Activated CD4-positive, CD25-positive, alpha-beta regulatory T cell treated with anti-CD3 and anti-CD28 coated beads, Interleukin-2, amount 50 U/mL, for 72 hours (primary cell): ENCODE results near the gene P2RY12.

Experiments used
- DNase-seq: peaks from one replicate; pipeline ENCODE4 v3.0.0; 2021

Gene P2RY12

DNA sequence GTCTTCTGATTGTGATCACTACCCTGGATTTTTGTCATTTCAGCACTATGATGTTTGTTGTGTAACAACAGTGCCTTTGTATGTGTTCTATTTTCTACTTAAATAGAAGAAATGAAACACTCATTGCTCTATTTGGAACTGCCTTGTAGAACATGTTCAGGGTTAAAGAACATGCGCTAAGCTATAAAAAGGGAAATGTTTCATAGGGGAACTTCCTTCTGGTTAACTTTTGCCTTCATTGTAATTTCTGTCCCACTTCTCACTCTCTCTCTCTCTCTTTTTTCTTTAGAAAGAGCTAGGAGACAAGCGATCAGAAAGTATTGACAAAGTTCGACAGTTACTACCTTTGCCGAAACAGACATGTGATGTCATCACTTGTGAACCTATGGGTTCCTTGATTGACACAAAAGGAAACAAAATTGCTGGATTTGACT lies at the start of gene P2RY12:
P2RY12 (minus strand) TSS at position 13 of the 434 bp plus-strand sequence. CDS start 45,908 bp downstream, outside the sequence.
- DNase-seq, result no peak

DNA sequence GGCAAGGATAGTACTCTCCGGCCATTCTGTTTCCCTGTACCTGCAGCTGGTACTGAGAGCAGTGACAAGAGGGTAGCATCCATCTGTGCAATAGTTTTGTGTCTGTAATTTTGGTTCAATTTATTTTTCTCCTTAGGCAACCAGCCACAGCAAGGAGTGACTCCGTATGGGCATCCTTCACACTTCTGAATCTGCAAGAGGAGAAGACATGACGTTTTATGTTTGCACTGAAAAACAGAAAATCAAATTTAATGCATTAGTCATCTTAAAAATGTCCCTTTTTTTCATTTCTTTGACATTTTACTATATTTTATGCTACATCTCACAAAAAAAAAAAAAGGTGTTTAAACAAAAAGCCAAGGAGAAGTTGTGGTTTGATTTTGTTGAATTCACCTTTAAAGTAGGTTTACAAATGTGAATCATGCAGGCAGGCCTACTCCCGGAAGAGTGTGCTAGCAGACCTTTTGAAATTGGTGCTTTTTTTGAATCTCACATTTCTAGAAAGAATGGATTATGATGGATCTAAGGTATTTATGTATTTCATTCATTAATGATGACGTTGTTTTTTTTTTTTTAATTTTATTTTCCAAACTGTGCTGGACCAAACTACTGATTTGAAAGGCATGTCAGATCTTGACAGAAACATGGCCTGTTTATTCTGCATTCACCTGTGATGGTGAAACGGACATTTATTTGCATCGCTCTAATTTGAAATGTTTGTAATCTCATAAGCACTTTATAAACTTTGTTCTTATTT lies 48.2 kb upstream of the P2RY12 start:
- no peak for DNase-seq

DNA sequence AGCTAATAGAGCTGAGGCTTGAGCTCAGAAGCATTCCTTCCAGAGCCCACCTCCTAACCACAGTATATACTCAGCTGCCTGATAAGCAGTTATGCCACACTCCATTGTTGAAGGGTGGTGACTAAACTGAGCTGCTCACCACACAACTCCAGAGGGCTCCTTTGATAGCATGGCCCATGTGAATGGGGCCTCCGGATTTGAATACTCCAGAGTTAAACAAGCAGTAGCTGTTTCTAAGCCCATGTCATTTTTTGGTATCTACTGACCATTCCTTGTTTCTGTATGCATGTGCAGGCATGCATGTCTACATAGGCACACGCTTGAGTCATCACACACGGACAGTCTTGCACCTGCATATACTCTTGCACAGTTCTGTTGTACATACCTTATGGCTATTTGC lies 47.4 kb upstream of the P2RY12 start:
- no peak for DNase-seq

DNA sequence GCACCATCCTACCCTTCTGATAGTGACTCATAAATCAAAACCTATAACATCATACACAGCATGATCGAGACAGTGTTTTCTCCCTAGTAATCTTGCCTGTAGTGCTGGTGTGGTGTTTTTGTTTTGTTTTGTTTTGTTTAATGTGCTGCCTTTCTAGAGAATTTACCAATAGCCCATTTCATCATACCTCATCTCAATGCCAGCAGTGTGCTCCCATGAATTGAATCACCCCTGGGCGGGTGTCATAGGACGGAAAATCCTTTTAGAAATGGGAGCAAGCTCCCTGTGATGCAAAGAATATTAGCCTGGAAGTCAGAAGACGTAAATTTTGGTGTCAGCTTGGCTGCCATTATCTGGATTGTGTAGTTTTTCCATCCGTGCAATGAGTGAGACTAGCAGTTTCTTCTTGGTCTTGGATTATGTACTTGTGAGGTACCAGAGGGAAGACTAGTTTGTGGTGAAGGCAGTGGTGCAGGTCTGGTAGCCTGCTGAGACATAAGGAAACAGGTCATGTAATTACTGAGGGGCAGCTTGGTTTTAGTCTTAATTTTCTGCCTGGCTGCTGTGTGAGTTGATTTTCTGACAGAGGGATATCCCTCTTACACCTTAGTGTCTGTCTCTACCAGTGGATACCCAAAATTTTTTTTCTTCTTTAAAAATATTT lies 46.4 kb upstream of the P2RY12 start:
- DNase-seq, result no peak

DNA sequence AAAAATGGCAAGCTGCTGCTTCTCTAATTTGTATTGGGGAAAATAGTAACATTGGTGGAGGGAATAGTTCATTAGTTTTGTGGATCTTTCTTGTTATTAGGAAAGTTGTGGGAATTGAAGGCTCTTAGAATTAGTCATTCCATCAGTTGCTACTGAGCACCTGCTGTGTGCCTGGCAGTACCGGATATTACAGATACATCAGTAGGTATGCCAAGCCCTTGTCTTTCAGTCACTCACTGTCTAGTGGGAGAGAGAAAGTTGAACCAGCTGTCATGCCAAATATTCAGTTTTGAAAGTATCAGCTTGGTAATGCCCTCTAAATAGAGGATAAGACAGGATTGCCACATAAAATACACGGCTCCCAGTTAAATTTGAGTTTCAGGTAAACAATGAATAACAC lies 43.8 kb upstream of the P2RY12 start:
- DNase-seq, result no peak

DNA sequence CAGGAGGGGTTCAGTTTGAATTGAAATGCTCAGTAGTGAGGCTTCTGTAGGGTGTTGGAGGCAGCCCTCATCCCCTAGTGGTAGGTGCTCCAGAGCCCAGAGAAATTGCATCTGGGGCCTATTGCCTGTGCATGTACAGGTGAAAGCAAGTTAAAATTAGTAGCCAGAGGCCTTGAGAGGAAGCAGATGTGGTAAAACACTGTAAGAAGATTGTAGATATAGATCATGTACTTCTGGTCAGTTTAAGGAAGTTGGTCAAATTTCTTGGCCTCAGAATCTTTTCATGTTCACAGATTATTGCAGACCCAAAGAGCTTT lies 41.7 kb upstream of the P2RY12 start:
- DNase-seq, result no peak

DNA sequence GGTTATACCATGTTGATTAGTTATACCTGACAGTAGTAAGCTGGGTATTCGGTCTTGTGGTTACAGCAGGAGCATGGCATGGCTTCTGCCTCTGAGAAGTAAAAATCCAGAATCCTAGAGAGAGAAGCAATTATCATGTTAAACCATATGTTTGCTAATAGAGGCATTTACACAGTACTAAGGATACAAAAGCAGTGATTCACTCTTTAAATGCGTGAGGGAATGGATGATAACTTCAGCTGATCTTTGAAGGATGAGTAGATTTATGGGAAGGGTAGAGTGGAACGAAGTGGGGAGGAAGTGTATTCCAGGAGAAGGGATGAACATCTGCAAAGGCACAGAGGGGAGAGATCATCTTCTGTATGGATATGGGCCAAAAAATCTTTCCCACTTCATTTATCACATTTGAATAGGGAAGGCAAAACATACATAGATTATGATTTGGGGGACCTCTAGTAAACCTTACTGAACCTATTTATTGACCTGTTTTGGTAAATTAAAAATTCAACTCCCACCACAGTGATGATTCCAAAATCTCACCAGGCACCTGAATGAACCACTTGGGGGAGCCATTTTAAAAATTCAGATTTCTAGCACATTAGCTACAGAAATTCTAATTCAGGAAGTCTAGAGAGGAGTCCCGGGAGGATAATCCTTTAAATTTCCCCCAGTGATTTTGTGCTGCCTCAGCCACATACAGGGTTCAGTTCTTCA lies 41.2 kb upstream of the P2RY12 start:
- no peak for DNase-seq

DNA sequence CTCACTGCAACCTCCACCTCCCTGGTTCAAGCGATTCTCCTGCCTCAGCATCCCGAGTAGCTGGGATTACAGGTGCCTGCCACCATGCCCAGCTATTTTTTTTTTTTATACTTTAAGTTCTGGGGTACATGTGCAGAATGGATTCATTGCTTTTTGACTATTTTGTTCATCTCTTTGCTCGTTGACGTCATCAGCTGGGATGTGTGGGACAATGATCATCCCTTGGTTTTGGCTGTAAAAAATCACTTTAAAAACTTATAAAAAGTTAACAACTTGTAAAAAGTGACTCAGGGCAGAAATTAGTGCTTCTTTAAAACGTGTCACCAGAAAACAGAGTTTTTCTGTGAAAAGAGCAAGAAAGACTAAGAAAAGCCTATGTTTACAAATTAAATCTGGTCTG lies 38.5 kb upstream of the P2RY12 start:
- no peak for DNase-seq

DNA sequence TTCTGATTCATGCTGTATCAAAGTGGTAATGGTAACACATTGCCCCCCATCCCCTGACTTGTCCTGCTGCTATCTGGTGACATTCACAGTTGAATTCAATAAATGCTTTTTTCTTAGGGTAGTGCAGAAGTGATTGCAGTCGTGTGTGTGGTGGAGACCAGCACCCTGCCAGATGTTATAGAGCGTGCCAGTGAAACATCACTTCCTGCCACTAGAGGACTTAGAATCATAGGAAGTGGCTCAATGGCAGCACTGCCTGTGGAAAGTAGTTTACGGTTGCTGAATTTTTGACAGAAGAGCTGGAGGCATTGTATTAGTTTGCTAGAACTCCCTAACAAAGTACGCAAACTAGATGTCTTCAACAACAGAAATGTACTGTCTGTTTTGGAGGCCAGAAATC lies 37.4 kb upstream of the P2RY12 start:
- no peak for DNase-seq

DNA sequence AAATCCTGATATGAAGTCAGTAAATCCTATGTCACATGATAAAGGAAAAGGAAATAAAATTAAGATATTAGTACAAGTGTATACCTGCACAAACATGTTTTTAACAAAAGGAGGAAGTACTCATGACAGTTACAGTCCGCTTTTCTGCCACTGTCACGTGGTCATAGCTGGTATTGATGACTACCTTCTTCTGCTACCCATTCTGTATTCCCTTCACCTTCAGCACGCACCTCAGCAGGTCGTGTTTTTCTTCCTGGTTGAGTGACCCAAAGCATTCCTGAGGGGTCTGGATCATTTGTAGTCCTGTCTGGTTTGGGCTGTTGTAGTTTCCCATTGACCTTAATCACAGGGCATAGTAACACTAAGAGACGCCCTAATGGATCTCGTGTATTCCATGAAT lies 35.3 kb upstream of the P2RY12 start:
- no peak for DNase-seq

DNA sequence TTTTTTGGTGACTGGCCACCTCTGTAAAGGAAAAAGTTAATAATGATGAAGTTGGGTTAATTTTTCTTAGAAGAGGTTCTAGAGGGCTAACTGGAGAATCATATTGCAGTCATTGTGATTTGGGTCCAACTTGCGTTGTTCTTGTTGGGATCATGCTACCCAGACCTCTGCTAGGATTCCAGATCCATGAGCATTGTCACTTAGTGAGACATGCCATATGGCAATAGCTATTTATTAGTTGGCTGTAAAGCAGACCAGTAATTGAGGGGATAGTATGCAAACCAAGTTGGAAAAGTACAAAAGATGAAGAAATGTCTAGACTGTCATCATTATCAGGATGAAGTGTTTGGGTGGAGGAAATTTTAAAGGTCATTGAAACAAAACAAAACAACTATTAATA lies 30.7 kb upstream of the P2RY12 start:
- DNase-seq, result no peak

DNA sequence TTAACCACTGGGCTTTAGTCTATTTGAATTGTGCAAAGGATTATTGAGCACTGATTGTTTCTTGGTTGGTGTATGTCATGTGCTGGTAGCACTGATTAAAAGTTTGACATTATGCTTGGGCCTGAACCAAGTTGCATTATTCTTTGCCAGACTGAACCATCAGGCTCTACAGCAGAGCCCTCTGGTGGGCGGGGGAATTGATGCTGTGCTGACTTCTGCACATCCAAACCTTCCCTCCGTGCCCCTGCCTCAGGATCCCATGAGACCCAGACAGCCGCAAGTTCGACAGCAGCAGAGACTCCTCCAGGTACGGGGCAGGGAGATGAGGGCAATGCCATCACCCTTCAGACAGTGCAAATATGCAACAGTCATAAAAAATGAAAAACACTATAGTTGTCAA lies 28.4 kb upstream of the P2RY12 start:
- no peak for DNase-seq

DNA sequence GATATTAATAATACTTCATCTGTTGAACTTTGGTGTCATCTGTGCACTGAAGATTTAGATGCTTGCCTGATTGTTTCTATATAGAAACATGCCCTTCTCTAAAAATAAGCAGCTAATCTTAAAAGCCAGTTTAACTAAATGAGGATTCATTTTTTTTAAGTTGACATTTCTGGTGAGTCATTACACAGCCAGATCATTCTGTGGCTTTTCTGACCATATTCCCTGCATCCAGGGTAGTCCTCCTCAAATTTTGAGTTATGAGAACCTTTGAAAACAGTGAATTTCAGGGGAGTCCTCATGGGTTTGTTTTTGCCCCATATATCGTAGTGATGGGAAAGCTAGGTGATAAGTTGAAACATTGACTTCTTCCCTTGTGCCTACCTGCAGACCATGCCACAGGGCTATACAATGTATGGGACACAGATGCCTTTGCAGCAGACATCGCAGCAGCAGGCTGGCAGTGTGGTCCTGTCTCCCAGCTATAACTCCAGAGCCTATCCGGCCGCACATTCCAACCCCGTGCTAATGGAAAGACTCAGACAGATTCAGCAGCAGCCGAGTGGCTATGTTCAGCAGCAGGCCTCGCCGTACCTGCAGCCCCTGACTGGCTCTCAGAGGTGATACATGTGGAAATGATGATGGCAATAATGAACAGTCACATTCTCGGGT lies 26.5 kb upstream of the P2RY12 start:
- DNase-seq, result no peak

DNA sequence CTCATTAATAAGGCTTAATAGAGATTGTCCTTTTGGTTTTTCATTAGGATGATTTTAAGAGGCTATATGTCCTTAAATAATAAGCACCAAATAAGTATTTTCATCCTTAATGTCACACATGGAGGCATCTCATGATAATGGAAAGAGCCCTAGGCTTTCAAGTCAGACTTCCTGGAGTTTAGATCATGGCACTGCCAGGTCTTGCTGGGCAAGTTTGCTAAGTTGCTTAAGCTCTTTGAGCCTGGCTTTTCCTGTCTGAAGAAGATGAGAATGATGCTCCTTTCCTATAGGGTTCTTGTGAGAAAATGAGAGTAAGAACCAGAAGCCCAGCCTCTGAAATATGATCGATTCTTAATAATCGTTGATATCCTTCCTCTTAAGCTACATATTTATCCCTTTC lies 23.4 kb upstream of the P2RY12 start:
- no peak for DNase-seq

DNA sequence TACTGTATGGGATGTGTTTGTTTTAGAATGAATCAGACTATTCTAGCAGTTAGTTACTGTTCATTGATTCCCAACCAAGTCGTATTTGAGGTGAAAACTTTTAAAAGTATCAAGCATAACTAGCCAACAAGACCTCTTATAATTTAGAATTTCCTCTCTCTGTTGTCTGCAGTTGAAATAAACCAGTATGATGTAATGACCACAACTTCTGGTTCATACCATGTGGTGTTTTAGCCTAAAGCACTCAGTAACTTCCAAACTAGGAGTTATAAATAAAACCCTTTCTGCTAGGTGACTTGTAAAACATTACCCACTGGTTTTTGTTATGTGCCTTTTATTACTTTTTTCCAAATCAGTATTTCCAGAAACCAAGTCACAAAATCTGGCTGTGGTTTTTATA lies 19.8 kb upstream of the P2RY12 start:
- DNase-seq, result no peak

DNA sequence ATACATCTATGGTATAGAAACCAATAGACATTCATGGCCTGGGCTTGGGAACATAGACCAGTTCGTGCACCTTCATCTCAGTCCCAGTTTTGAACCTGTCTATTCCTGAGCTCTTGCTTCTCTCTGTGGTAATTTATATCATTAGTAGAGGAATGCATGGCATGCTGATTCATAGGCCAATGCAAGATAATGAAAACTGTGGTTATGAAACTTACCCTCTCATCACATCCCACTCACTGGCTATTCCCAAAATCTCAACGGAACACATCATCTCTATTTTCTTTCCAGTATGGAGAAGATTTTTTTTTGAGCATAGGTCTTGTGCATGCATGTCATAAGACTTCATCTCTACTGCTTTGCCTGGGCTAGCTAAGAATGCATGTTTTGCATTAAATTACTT lies 18.7 kb upstream of the P2RY12 start:
- no peak for DNase-seq

DNA sequence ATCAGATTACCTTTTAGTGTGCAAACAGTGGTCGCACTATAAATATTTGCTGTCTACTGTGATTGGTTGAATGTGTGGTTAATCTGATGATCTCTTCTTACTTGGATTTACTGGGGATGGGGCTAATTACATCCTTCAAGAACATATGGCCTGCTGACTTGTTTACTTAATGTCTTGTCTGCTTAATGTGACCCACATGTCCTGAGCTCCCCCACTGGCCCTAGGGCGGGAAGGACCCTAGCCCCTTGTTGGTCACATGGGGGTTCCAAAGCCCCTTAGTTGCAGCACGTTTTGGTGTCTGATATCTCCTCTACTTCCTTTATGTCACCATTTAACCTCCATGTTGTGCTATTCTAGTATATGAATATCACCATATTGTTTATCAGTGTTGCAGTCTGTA lies 17.8 kb upstream of the P2RY12 start:
- no peak for DNase-seq

DNA sequence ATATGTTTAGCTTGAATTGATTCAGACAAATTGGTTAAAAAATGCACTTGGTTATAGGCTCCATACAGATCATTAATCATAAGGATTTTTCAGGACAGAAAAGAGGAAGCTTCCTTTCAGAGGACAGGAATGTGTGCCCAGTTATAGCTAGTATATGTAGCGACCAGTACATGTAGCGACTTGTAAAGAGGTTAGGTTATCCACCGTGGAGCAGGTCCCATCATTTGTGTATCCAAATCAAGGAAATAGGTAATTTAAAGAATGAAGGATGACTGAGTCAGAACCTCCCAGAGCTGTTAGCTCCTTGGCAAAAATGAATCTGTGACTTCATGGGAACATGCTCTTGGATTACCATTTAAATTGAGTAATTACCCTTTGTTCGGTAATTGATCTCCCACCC lies 15.8 kb upstream of the P2RY12 start:
- no peak for DNase-seq

DNA sequence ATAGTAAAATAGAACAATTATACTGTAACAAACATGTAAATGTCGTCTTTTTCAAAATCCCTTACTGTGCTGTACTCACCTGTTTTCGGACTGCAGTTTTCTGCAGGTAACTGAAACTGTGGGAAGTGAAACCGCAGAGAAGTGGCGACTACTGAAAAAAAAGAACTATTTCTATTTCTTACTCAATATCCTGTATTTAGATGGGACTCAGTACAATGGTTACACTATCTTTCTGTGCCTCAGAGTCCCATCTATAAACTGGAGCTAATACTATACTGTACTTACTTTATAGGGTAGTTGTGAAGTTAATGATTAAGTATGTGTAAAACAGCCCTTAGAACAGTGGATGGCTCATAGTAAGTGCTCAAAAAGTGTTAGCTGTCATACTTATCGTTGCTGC lies 14.3 kb upstream of the P2RY12 start:
- no peak for DNase-seq

DNA sequence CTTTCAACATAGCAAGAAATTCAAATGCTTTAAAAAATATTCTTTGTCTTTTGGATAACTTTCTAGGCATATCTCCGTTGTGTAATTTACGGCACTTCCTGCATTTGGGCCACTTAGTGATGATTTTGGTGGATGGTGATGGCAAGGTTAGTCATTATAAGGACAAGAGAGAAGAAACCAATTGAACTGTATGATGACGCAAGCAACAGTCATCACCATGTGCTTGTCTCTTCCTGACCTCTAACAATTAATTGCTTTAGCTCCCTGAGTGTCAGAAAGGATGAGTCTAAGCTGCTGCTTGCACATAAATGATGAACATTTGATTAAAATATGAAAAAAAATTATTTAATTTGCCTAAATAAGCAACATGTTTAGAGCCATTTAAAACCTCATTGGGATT lies 11.3 kb upstream of the P2RY12 start:
- no peak for DNase-seq

DNA sequence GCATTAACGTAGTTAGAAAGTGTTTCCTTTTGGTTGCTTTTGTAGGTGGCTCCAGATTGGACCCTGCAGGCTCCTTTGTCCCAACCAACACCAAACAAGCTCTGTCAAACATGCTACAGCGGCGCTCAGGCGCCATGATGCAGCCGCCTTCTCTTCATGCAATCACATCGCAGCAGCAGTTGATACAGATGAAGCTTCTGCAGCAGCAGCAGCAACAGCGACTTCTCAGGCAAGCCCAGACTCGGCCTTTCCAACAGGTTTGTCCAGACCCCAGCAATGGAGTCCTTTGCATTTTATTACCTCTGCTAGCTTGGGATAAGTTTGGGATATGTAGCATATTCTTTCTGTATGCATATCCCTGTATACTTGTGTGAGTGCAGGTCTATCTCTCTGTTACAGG lies 10.1 kb upstream of the P2RY12 start:
- no peak for DNase-seq

DNA sequence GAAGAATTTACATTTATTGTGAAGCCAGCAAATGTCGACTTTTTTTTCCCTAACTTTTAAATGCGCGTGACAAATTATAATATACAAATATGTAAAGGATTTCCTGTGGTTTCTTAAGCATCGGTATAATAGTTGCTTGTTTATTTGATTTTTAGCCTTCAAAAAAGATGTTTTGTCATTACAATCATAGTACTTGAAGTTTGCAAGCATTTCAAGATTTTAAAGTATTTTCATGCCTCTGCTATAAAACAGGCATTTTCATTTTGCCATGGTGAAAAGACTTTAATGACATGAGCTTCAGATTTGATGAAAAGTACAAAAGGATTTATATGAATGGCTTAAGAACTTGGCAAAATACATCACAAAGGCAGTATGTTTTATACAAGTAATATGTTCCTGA lies 9.4 kb upstream of the P2RY12 start:
- no peak for DNase-seq

DNA sequence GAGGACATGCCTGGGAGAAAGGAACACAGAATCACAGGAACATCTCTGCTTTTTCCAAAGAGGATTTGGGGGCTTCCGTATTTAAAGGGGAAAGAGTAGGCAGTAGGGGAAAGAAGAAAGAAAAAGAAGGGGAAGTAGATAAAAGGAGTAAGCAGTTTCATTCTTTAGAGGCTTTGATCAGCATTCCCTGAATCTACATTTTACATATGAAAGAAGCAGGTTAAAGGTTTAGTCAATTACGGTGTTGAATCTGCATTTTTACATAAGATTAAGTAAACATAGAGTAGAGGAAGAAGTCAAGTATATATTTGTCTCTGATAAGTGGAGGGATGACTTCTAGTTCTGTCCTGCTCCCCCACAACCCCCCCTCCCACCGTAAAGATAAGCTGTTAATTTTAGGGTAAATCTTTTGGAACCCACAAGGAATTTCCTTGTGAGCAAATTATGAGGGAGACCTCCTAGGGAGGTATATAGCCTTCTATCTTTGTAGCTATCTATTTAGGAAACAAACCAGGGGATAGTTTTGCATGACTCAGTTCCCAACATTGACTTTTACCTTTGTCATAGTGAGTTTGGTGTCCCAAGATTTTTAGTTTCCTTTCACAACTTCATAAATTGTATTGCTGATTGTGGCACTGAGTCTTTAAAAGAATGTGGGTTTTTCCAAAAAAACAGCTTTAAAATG lies 8.7 kb upstream of the P2RY12 start:
- DNase-seq, result no peak
